Gastrocnemius medialis (tissue), 4 donors: Measurements from ENCODE around the gene RASIP1.

ENCODE experiments used
- POLR2A ChIP-seq, 2 donors: fragments of 450-650 bp; IDR thresholded peaks; one replicate each; pipeline ENCODE4 v1.6.1; 2017; ENCODE audit warnings: antibody characterized with exemption in 2 of 2, mild to moderate bottlenecking in 2 of 2, moderate library complexity in 2 of 2
- TF ChIP-seq, protein P1 (sequence below), 5 experiments: fragments of 450-650 bp in 3 of 5; fragments of 200-600 bp in 2 of 5; sonication (generic) in 2 of 5; IDR thresholded peaks in 4 of 5; conservative IDR thresholded peaks in 1 of 5; 1 replicate in 4 of 5; 2 replicates in 1 of 5; pipeline ENCODE4 v1.5.1; 2016 to 2019; ENCODE audit warnings: antibody characterized with exemption in 5 of 5, mild to moderate bottlenecking in 3 of 5, moderate library complexity in 3 of 5

GRCh38 chr19:48722196-48722708, 18.2 kb downstream of the RASIP1 start:
- TF ChIP-seq, protein P1, sequence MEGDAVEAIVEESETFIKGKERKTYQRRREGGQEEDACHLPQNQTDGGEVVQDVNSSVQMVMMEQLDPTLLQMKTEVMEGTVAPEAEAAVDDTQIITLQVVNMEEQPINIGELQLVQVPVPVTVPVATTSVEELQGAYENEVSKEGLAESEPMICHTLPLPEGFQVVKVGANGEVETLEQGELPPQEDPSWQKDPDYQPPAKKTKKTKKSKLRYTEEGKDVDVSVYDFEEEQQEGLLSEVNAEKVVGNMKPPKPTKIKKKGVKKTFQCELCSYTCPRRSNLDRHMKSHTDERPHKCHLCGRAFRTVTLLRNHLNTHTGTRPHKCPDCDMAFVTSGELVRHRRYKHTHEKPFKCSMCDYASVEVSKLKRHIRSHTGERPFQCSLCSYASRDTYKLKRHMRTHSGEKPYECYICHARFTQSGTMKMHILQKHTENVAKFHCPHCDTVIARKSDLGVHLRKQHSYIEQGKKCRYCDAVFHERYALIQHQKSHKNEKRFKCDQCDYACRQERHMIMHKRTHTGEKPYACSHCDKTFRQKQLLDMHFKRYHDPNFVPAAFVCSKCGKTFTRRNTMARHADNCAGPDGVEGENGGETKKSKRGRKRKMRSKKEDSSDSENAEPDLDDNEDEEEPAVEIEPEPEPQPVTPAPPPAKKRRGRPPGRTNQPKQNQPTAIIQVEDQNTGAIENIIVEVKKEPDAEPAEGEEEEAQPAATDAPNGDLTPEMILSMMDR (IDR thresholded peaks at IDR 0.05 in 4 of 5, conservative IDR thresholded peaks at IDR 0.05 in 1 of 5), result no peak
- TF ChIP-seq POLR2A (IDR thresholded peaks at IDR 0.05), result no peak
